Naive thymus-derived CD4-positive, alpha-beta T cell (primary cell): ENCODE measurements around the gene CARD10. TPM values are rescaled to one million over a fixed set of nuclear protein-coding genes. Genes with fewer than 3 reads are reported as not detected.

Experiments
- ATAC-seq: fragments of 150-1000 bp; cut with Tn5 transposase; 2 replicates; pipeline ENCODE4 v1.10.0; 2021; ENCODE audit warnings: mild to moderate bottlenecking, moderate library complexity
- CTCF ChIA-PET: fragments of 350-600 bp; sonication (Branson Sonifier 250); formaldehyde crosslinking; loops from one replicate; lab custom pipeline; 2021; ENCODE audit warnings: antibody characterized with exemption; lab: Charles Lee
- POLR2A ChIA-PET: fragments of 350-600 bp; sonication (Branson Sonifier 250); formaldehyde crosslinking; loops from one replicate; lab custom pipeline; 2021; ENCODE audit warnings: antibody characterized with exemption, inconsistent platforms; lab: Charles Lee
- DNase-seq, 9 donors: peaks; one replicate each; pipeline versions ENCODE4 v3.0.0 to v3.0.0-alpha.2; 2020 to 2022; ENCODE audit warnings: mixed read lengths in 1 of 9
- H3K27ac ChIP-seq: one replicate; pipeline ENCODE4 v1.7.0; 2013; ENCODE audit warnings: mild to moderate bottlenecking, low read depth, low read length, moderate library complexity
- H3K27me3 ChIP-seq, 2 donors: one replicate each; pipeline ENCODE4 v1.7.0; 2013; ENCODE audit warnings: low read length in 2 of 2, mild to moderate bottlenecking in 2 of 2, moderate library complexity in 2 of 2; ENCODE audit not compliant: control insufficient read depth in 2 of 2, insufficient read depth in 2 of 2
- H3K36me3 ChIP-seq, 3 experiments: 1 replicate in 2 of 3; 2 replicates in 1 of 3; pipeline ENCODE4 v1.7.0; 2013; ENCODE audit warnings: low read length in 3 of 3, mild to moderate bottlenecking in 3 of 3, moderate library complexity in 1 of 3; ENCODE audit not compliant: insufficient read depth in 3 of 3, control insufficient read depth in 2 of 3
- H3K4me1 ChIP-seq, 2 donors: one replicate each; pipeline ENCODE4 v1.7.0; 2013; ENCODE audit warnings: low read length in 2 of 2, mild to moderate bottlenecking in 2 of 2, moderate library complexity in 1 of 2; ENCODE audit not compliant: control insufficient read depth in 2 of 2, insufficient read depth in 2 of 2
- H3K4me3 ChIP-seq: 2 replicates; pipeline ENCODE4 v1.7.0; 2013; ENCODE audit warnings: mild to moderate bottlenecking, low read length
- H3K9me3 ChIP-seq, 3 experiments: 1 replicate in 2 of 3; 2 replicates in 1 of 3; pipeline ENCODE4 v1.7.0; 2013; ENCODE audit warnings: low read length in 3 of 3; ENCODE audit not compliant: control insufficient read depth in 2 of 3
- H3K27ac Mint-ChIP-seq, 9 donors: one replicate each; pipeline ENCODE4 v1.8.0; 2020 to 2022; ENCODE audit warnings: mixed read lengths in 9 of 9, mild to moderate bottlenecking in 8 of 9, moderate library complexity in 5 of 9, inconsistent platforms in 2 of 9
- H3K27me3 Mint-ChIP-seq, 5 donors: one replicate each; pipeline ENCODE4 v1.8.0; 2021 to 2022; ENCODE audit warnings: mixed read lengths in 5 of 5, mild to moderate bottlenecking in 1 of 5
- H3K36me3 Mint-ChIP-seq, 5 donors: one replicate each; pipeline ENCODE4 v1.8.0; 2020 to 2022; ENCODE audit warnings: mixed read lengths in 5 of 5, mild to moderate bottlenecking in 3 of 5, inconsistent platforms in 1 of 5
- H3K4me1 Mint-ChIP-seq, 7 donors: one replicate each; pipeline ENCODE4 v1.8.0; 2020 to 2022; ENCODE audit warnings: mixed read lengths in 7 of 7, mild to moderate bottlenecking in 3 of 7, inconsistent platforms in 1 of 7
- H3K4me3 Mint-ChIP-seq, 10 donors: one replicate each; pipeline ENCODE4 v1.8.0; 2020 to 2022; ENCODE audit warnings: mild to moderate bottlenecking in 10 of 10, mixed read lengths in 10 of 10, moderate library complexity in 6 of 10, inconsistent platforms in 2 of 10
- H3K9me3 Mint-ChIP-seq, 11 donors: one replicate each; pipeline ENCODE4 v1.8.0; 2020 to 2022; ENCODE audit warnings: mixed read lengths in 11 of 11, mild to moderate bottlenecking in 4 of 11, inconsistent platforms in 1 of 11, moderate library complexity in 1 of 11
- intact Hi-C, 2 donors: fragments of 100-400 bp; cut with micrococcal nuclease; formaldehyde crosslinking; loops; one replicate each; pipeline ENCODE4 v1.15.1; 2023
- polyA plus RNA-seq, 2 donors: library from polyadenylated mRNA; unstranded; fragments of 300-500 nt; fragmentation: Illumina TruSeq; gene quantifications; one replicate each; pipeline ENCODE4 v1.2.3, GENCODE V29; 2021
- total RNA-seq, 6 experiments: library from RNA in 5 of 6; stranded (reverse) in 5 of 6; gene quantifications; 1 replicate in 5 of 6; 2 replicates in 1 of 6; pipeline ENCODE4 v1.2.3 and lab custom pipeline; 2021 to 2026

The CARD10 gene
- total and polyA plus RNA-seq, 7 experiments from 2014 or later, result 0.13 to 1.0 (median 0.69) TPM; not detected in 2

DNA sequence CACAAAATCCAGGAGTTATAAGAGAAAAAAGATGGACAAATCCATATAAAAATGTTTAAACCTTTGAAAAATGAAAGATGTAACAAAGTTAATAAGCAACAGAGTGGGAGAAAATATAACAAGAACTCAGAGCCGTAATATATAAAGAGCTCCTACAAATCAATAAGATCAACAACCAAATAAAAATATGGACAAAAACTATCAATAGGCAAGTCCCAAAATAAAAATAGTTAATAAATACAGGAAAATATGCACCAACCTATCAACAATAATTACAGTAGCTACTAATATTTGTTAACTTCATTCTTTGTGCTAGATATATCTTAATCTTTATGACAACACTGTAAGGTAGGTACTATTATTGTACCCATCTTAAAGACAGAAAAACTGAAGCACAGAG, 2.8 kb downstream of the CARD10 start:
- no peaks in the 10 kb centered on the region for H3K9me3 Mint-ChIP-seq
- ChIA-PET POLR2A (no interaction called here), CTCF (interaction anchor here (0.6 kb wide), 1 partner anchor 252 kb away, joined by 3 read pairs; no protein-coding TSS in a partner anchor)
- H3K27ac Mint-ChIP-seq, result no peak overlapping the region
- H3K4me1 Mint-ChIP-seq, result peaks cover 5 to 15% (median 7%) of the 10 kb centered on the region in 7 donors
- Histone ChIP-seq H3K27ac (no peak overlapping the region), H3K4me1 (peaks cover 4 to 6% of the 10 kb centered on the region in 2 donors), H3K4me3 (no peak overlapping the region), H3K9me3 (no peaks in the 10 kb centered on the region), H3K36me3 (no peaks in the 10 kb centered on the region), H3K27me3 (peaks cover 0 to 8% of the 10 kb centered on the region in 2 donors)
- ATAC-seq, result no peak
- no peak for DNase-seq
- H3K4me3 Mint-ChIP-seq, result no peak overlapping the region
- no peaks in the 10 kb centered on the region for H3K36me3 Mint-ChIP-seq
- intact Hi-C loops, result no loop called here
- H3K27me3 Mint-ChIP-seq, result peaks cover 13 to 64% (median 14%) of the 10 kb centered on the region in 5 donors

DNA sequence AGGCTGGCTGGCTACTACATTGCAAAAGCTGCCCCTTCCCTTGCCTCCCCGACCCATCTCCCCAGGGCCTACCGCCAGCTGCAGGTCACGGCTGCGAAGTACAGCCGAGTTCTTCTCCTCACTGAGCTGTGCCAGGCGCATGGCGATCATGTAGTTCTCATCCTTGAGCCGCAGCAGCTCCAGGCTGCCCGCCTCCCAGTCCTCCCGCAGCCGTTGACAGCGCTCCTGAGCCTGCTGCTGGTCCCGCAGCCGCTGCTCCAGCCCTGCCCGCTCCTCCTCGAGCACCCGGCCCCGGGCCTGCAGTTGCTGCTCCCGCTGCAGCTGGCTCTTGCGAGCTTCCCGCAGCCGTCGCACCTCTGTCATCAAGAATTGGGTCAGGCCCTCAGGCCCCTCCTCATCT, 3.3 kb downstream of the CARD10 start:
- peaks cover 0 to 8% of the 10 kb centered on the region in 2 donors for H3K27me3 ChIP-seq
- H3K9me3 Mint-ChIP-seq, result no peaks in the 10 kb centered on the region
- peaks cover 4 to 6% of the 10 kb centered on the region in 2 donors for H3K4me1 ChIP-seq
- no peaks in the 10 kb centered on the region for H3K36me3 ChIP-seq
- peaks cover 8 to 59% (median 9%) of the 10 kb centered on the region in 5 donors for H3K27me3 Mint-ChIP-seq
- intact Hi-C loops, result no loop called here
- CTCF ChIA-PET, result interaction anchor here (0.6 kb wide), 1 partner anchor 253 kb away, joined by 3 read pairs; no protein-coding TSS in a partner anchor
- no peak for ATAC-seq
- no peak overlapping the region for H3K4me3 ChIP-seq
- no peaks in the 10 kb centered on the region for H3K9me3 ChIP-seq
- no peaks in the 10 kb centered on the region for H3K36me3 Mint-ChIP-seq
- peaks cover 5 to 12% (median 7%) of the 10 kb centered on the region in 7 donors for H3K4me1 Mint-ChIP-seq
- peak overlapping the region in 3 of 9 donors; percentile 17 to 28 (median 21) for H3K27ac Mint-ChIP-seq
- DNase-seq, result no peak
- no peak overlapping the region for H3K4me3 Mint-ChIP-seq
- H3K27ac ChIP-seq, result no peak overlapping the region
- POLR2A ChIA-PET, result no interaction called here

DNA sequence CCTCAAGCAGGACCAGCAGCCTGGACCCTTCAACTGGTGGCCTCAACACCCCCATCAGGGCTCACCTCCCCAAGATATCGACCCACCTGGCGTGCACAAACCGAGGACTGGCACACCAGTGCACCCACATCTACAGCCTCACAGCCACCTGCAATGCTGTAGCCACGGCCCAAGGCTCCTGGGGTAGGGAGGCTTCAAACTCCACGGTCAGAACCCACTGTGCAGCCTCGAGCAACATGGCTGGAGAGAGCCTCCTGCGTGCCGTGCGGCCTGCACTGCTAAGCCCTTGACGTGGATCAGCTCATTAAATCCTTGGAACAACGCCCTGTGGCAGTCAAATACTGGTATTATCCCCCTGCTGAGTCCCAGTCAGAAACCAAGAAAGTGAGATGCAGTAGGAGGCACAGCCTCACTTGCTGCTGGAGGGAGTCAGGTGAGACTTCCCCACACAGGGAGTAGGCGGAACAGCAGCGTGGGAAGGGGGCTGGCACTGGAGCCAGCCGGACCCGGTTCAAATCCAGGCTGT, 4.6 kb downstream of the CARD10 start:
- Mint-ChIP-seq H3K9me3 (no peaks in the 10 kb centered on the region), H3K4me3 (no peak overlapping the region), H3K27me3 (peaks cover 5 to 46% (median 7%) of the 10 kb centered on the region in 5 donors), H3K27ac (no peak overlapping the region), H3K36me3 (no peaks in the 10 kb centered on the region), H3K4me1 (peaks cover 3 to 7% (median 6%) of the 10 kb centered on the region in 7 donors)
- intact Hi-C loops, result no loop called here
- no peaks in the 10 kb centered on the region for H3K36me3 ChIP-seq
- H3K9me3 ChIP-seq, result no peaks in the 10 kb centered on the region
- peaks cover 0 to 1% of the 10 kb centered on the region in 2 donors for H3K4me1 ChIP-seq
- no peak overlapping the region for H3K27ac ChIP-seq
- H3K27me3 ChIP-seq, result peaks cover 0 to under 1% of the 10 kb centered on the region in 2 donors
- ChIA-PET CTCF (no interaction called here), POLR2A (no interaction called here)
- no peak overlapping the region for H3K4me3 ChIP-seq
- no peak for ATAC-seq
- DNase-seq, result no peak

DNA sequence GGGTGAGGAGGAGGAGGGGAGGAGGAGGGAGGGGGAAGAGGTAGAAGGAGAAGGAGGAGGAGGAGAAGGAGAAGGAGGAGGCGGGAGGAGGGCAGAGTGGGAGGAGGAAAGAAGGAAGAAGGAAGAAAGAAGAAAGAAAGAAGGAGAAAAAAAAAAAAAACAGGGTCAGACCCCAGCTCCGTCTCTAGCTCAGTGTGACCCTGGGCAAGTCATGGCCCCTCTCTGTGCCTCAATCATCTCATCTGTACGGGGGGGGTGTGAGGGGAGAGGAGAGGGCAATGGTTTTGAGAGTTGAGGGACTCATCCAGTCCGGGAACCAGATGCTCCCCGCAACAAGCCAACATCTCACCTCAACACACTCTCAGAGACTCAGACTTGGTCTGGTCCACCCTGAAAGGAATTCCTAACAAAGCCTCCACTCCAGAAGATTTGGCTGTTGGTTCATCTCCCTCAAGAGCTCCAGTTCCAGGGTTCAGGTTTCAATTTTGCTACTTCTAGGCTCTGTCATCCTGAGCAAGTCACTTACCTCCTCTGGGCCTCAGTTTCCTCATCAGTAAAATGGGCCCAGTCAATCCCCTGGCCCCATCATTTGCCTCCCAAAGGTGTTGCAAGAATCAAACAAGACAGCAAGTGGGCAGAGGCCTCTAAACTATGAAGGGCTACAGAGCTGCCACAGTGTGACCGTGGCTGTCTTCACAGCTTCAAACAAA, 7.7 kb downstream of the CARD10 start:
- Mint-ChIP-seq H3K4me1 (no peaks in the 10 kb centered on the region), H3K27me3 (peaks cover 0 to 28% (median 0%) of the 10 kb centered on the region in 5 donors), H3K36me3 (no peaks in the 10 kb centered on the region), H3K4me3 (no peak overlapping the region), H3K9me3 (no peaks in the 10 kb centered on the region), H3K27ac (peak overlapping the region in 1 of 9 donors; percentile 72)
- ATAC-seq, result no peak
- ChIA-PET POLR2A (no interaction called here), CTCF (interaction anchor here (0.6 kb wide), 1 partner anchor 152 kb away, joined by 4 read pairs; no protein-coding TSS in a partner anchor)
- Histone ChIP-seq H3K4me3 (no peak overlapping the region), H3K9me3 (no peaks in the 10 kb centered on the region), H3K36me3 (no peaks in the 10 kb centered on the region), H3K27ac (no peak overlapping the region), H3K27me3 (no peaks in the 10 kb centered on the region), H3K4me1 (no peaks in the 10 kb centered on the region)
- DNase-seq, result no peak
- intact Hi-C loops, result no loop called here

DNA sequence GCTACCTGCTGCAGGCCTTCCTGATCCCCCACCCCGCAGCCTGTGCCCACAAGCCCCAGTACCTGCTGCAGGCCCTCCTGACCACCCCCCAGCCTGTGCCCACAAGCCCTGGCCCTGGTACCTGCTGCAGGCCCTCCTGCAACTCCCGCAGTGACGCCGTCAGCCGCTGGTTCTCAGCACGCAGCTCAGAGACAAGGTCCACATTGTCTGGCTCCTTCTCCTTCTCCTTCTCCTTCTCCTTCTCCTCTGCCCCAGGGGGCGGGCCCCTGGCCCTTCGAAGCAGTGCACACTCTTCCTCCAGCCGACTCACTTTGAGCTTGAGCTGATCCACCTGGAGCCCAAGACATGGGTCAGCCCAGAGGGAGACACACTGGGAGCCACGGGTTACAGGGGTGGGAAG, 9.1 kb downstream of the CARD10 start:
- Histone ChIP-seq H3K36me3 (no peaks in the 10 kb centered on the region), H3K27me3 (no peaks in the 10 kb centered on the region), H3K9me3 (no peaks in the 10 kb centered on the region), H3K4me1 (no peaks in the 10 kb centered on the region), H3K4me3 (no peak overlapping the region), H3K27ac (no peak overlapping the region)
- no peak for ATAC-seq
- no peaks in the 10 kb centered on the region for H3K4me1 Mint-ChIP-seq
- no peak overlapping the region for H3K27ac Mint-ChIP-seq
- H3K9me3 Mint-ChIP-seq, result no peaks in the 10 kb centered on the region
- H3K36me3 Mint-ChIP-seq, result no peaks in the 10 kb centered on the region
- intact Hi-C loops, result no loop called here
- no peak for DNase-seq
- CTCF ChIA-PET, result no interaction called here
- POLR2A ChIA-PET, result interaction anchor here (1.0 kb wide), 1 partner anchor 12 kb away, joined by 3 read pairs; no protein-coding TSS in a partner anchor
- H3K27me3 Mint-ChIP-seq, result peaks cover 0 to 17% (median 0%) of the 10 kb centered on the region in 5 donors
- no peak overlapping the region for H3K4me3 Mint-ChIP-seq

DNA sequence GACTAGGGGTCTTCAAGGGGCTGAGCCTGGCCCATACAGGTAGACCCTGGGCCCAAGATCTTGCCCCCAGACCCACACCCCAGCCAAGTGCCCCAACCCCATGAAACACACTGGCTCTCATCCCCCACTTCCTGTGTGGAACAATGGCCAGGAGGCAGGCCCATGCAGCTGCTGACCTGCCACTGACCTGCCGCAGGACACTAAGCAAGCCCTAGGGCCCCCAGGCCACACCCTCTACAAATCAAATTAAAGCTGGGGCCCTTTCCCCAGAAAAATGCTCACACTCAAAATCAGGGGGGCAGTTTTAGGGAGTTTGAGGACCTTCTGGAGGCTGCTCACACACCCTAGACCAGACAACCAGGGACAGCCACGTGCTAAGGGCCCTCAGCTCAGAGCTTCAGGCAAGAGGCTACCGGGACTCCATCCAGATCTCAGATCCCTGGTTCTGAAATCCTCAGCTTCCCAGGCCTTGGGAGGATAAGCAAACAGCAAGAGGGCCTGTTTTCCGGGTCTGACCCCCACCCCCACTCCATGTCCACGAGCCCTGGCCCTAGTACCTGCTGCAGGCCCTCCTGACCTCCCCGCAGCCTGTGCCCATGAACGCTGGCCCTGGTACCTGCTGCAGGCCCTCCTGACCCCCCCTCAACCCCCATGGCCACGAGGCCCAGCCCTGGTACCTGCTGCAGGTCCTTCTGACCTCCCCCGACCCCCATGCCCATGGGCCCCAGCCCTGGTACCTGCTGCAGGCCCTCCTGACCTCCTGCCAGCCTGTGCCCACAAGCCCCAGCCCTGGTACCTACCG, 10.0 kb downstream of the CARD10 start:
- POLR2A ChIA-PET, result interaction anchor here (0.5 to 1.1 kb wide), 3 partner anchors 11 to 290 kb away, joined by 3 to 4 read pairs (median 3); no protein-coding TSS in a partner anchor

More for the DNA sequence above, 10.0 kb downstream of the CARD10 start:
- Mint-ChIP-seq H3K36me3 (no peaks in the 10 kb centered on the region), H3K27ac (no peak overlapping the region), H3K4me1 (no peaks in the 10 kb centered on the region), H3K9me3 (no peaks in the 10 kb centered on the region), H3K4me3 (no peak overlapping the region), H3K27me3 (peaks cover 0 to 14% (median 0%) of the 10 kb centered on the region in 5 donors)
- no peaks in the 10 kb centered on the region for H3K36me3 ChIP-seq
- no peak overlapping the region for H3K27ac ChIP-seq
- CTCF ChIA-PET, result interaction anchor here (1.3 kb wide), 1 partner anchor 37 kb away, joined by 3 read pairs; no protein-coding TSS in a partner anchor
- H3K9me3 ChIP-seq, result no peaks in the 10 kb centered on the region
- DNase-seq (no peak), ATAC-seq (no peak)
- intact Hi-C loops, result no loop called here
- H3K27me3 ChIP-seq, result no peaks in the 10 kb centered on the region
- no peak overlapping the region for H3K4me3 ChIP-seq
- no peaks in the 10 kb centered on the region for H3K4me1 ChIP-seq
